Neural cell (in vitro differentiated cells): ENCODE data around the gene USP3. TPM values are rescaled to one million over a fixed set of nuclear protein-coding genes. Genes with fewer than 3 reads are reported as not detected.

Experiments used
- H2AFZ ChIP-seq: fragments of 200-600, 300-800 bp; sonication (generic), shearing (Covaris generic); 2 replicates; pipeline ENCODE4 v1.6.0; 2014; ENCODE audit warnings: low read depth, mild to moderate bottlenecking, antibody characterized with exemption, low read length, moderate library complexity
- H3F3A ChIP-seq: fragments of 200-600 bp; shearing (Covaris generic); 2 replicates; pipeline ENCODE4 v1.6.1; 2016; ENCODE audit warnings: mild to moderate bottlenecking, moderate library complexity, mixed read lengths, antibody characterized with exemption, low read length; ENCODE audit not compliant: insufficient read depth, poor library complexity, severe bottlenecking
- H3K27ac ChIP-seq: fragments of 200-600, 300-800 bp; sonication (generic), shearing (Covaris generic); 2 replicates; pipeline ENCODE4 v1.5.1; 2014; ENCODE audit warnings: mild to moderate bottlenecking, low read length, moderate library complexity
- H3K27me3 ChIP-seq: fragments of 300-800, 200-600 bp; sonication (generic), shearing (Covaris generic); 2 replicates; pipeline ENCODE4 v1.6.0; 2014; ENCODE audit warnings: mild to moderate bottlenecking, low read depth, low read length, moderate library complexity; ENCODE audit not compliant: insufficient read depth
- H3K36me3 ChIP-seq: fragments of 300-800, 200-600 bp; sonication (generic), shearing (Covaris generic); 2 replicates; pipeline ENCODE4 v1.5.1; 2014; ENCODE audit warnings: mild to moderate bottlenecking, antibody characterized with exemption, low read length, moderate library complexity; ENCODE audit not compliant: insufficient read depth
- H3K4me2 ChIP-seq: fragments of 300-800, 200-600 bp; sonication (generic), shearing (Covaris generic); 2 replicates; pipeline ENCODE4 v1.6.0; 2014; ENCODE audit warnings: mild to moderate bottlenecking, low read length
- H3K4me3 ChIP-seq: fragments of 300-800, 200-600 bp; sonication (generic), shearing (Covaris generic); 2 replicates; pipeline ENCODE4 v1.5.1; 2014; ENCODE audit warnings: mild to moderate bottlenecking, low read length, moderate library complexity
- H3K79me2 ChIP-seq: fragments of 200-600 bp; shearing (Covaris generic); replicated peaks from 2 replicates; pipeline ENCODE4 v1.6.0; 2014; ENCODE audit warnings: mild to moderate bottlenecking, low read length, moderate library complexity; ENCODE audit not compliant: insufficient read depth
- H3K9ac ChIP-seq: fragments of 300-800, 200-600 bp; sonication (generic), shearing (Covaris generic); 2 replicates; pipeline ENCODE4 v1.6.1; 2016; ENCODE audit warnings: mild to moderate bottlenecking, low read length, mixed read lengths
- H3K9me2 ChIP-seq: fragments of 200-600 bp; shearing (Covaris generic); 2 replicates; pipeline ENCODE4 v1.6.1; 2016; ENCODE audit warnings: mild to moderate bottlenecking, low read length, mixed read lengths; ENCODE audit not compliant: insufficient read depth
- H3K9me3 ChIP-seq: fragments of 200-600, 300-800 bp; sonication (generic), shearing (Covaris generic); 2 replicates; pipeline ENCODE4 v1.6.1; 2016; ENCODE audit warnings: mild to moderate bottlenecking, mixed run types, low read length, moderate library complexity, mixed read lengths
- H4K20me1 ChIP-seq: fragments of 200-600 bp; shearing (Covaris generic); 2 replicates; pipeline ENCODE4 v1.6.1; 2016; ENCODE audit warnings: mild to moderate bottlenecking, mixed run types; ENCODE audit not compliant: insufficient read depth
- CTCF ChIP-seq: fragments of 450-650 bp; IDR thresholded peaks from 2 replicates; pipeline ENCODE4 v1.5.1; 2014; ENCODE audit warnings: antibody characterized with exemption, mild to moderate bottlenecking, moderate library complexity; ENCODE audit not compliant: poor library complexity, severe bottlenecking
- EP300 ChIP-seq: fragments of 450-650 bp; conservative IDR thresholded peaks from 2 replicates; pipeline ENCODE4 v1.6.1; 2014; ENCODE audit warnings: antibody characterized with exemption, mild to moderate bottlenecking, moderate library complexity; ENCODE audit not compliant: poor library complexity, severe bottlenecking
- EZH2 ChIP-seq: fragments of 200-600, 300-800 bp; shearing (Covaris generic), sonication (generic); IDR thresholded peaks from 2 replicates; pipeline ENCODE4 v1.6.1; 2014; ENCODE audit warnings: antibody characterized with exemption, low read length, borderline replicate concordance, mild to moderate bottlenecking; ENCODE audit not compliant: insufficient read depth, poor library complexity, severe bottlenecking
- MXI1 ChIP-seq: fragments of 450-650 bp; conservative IDR thresholded peaks from 2 replicates; pipeline ENCODE4 v1.6.1; 2014; ENCODE audit warnings: antibody characterized with exemption, mild to moderate bottlenecking; ENCODE audit not compliant: poor library complexity, severe bottlenecking
- POLR2AphosphoS5 ChIP-seq: IDR thresholded peaks from 2 replicates; pipeline ENCODE4 v1.6.1; 2012
- RAD21 ChIP-seq: fragments of 450-650 bp; conservative IDR thresholded peaks from 2 replicates; pipeline ENCODE4 v1.6.1; 2014; ENCODE audit warnings: antibody characterized with exemption, mild to moderate bottlenecking, moderate library complexity
- REST ChIP-seq: IDR thresholded peaks from 2 replicates; pipeline ENCODE4 v1.6.1; 2012; ENCODE audit warnings: borderline replicate concordance
- SMC3 ChIP-seq: fragments of 450-650 bp; conservative IDR thresholded peaks from 2 replicates; pipeline ENCODE4 v1.6.1; 2014; ENCODE audit warnings: antibody characterized with exemption, mild to moderate bottlenecking, moderate library complexity; ENCODE audit not compliant: poor library complexity
- TAF1 ChIP-seq: IDR thresholded peaks from 2 replicates; pipeline ENCODE4 v1.6.1; 2012; ENCODE audit warnings: low read depth
- polyA plus RNA-seq: library from polyadenylated mRNA; depleted of rRNA; stranded (reverse); fragments of >200 nt; gene quantifications from 2 replicates; pipeline ENCODE4 v1.2.3, GENCODE V29; 2014

The USP3 gene
- polyA plus RNA-seq, 1 donor from 2014 or later = 68.0 TPM

GRCh38 chr15:63530235-63530634 lies 25.8 kb downstream of the USP3 start:
- no peak overlapping the region for H3K4me2 ChIP-seq
- H3F3A ChIP-seq = no peaks in the 10 kb centered on the region
- no peaks in the 10 kb centered on the region for H4K20me1 ChIP-seq
- H3K9me2 ChIP-seq = no peaks in the 10 kb centered on the region
- H3K4me3 ChIP-seq = no peak overlapping the region
- H3K9ac ChIP-seq = no peak overlapping the region
- H2AFZ ChIP-seq = no peak overlapping the region
- no peaks in the 10 kb centered on the region for H3K9me3 ChIP-seq
- H3K27me3 ChIP-seq = no peaks in the 10 kb centered on the region
- no peaks in the 10 kb centered on the region for H3K36me3 ChIP-seq
- H3K79me2 ChIP-seq = peaks cover 69% of the 10 kb centered on the region
- no peak for TF ChIP-seq EP300
- no peak for TF ChIP-seq CTCF
- no peak for TF ChIP-seq SMC3
- TF ChIP-seq MXI1 = no peak
- TF ChIP-seq REST = no peak
- TF ChIP-seq POLR2AphosphoS5 = no peak
- TF ChIP-seq EZH2 = no peak
- TF ChIP-seq TAF1 = no peak
- no peak for TF ChIP-seq RAD21
- H3K27ac ChIP-seq = no peak overlapping the region

GRCh38 chr15:63530752-63531299 lies 26.4 kb downstream of the USP3 start:
- Histone ChIP-seq H2AFZ (no peak overlapping the region), H3K36me3 (no peaks in the 10 kb centered on the region), H3K27ac (no peak overlapping the region), H3F3A (no peaks in the 10 kb centered on the region), H3K27me3 (no peaks in the 10 kb centered on the region), H3K4me2 (no peak overlapping the region), H3K4me3 (no peak overlapping the region), H4K20me1 (no peaks in the 10 kb centered on the region), H3K79me2 (peaks cover 63% of the 10 kb centered on the region), H3K9me3 (no peaks in the 10 kb centered on the region), H3K9me2 (no peaks in the 10 kb centered on the region), H3K9ac (no peak overlapping the region)
- TF ChIP-seq TAF1 = no peak
- no peak for TF ChIP-seq EP300
- no peak for TF ChIP-seq MXI1
- no peak for TF ChIP-seq SMC3
- TF ChIP-seq POLR2AphosphoS5 = no peak
- TF ChIP-seq EZH2 = no peak
- no peak for TF ChIP-seq RAD21
- TF ChIP-seq CTCF = no peak
- TF ChIP-seq REST = no peak
